Large intestine (tissue), 3 donors: ENCODE data around the gene PTPRQ. TPM values are rescaled to one million over a fixed set of nuclear protein-coding genes. Genes with fewer than 3 reads are reported as not detected.
"Not testable (repeated sequence)": the region's sequence is repeated elsewhere in the genome, so short reads cannot be mapped to it uniquely, and the experiment has no call there.

Source experiments
- DNase-seq, 2 donors: peaks; one replicate each; pipeline versions ENCODE4 v3.0.0 to v3.0.0-alpha.2; 2013
- H3K27ac ChIP-seq: one replicate; pipeline ENCODE4 v1.5.1; 2013; ENCODE audit warnings: low read length
- H3K27me3 ChIP-seq: 2 replicates; pipeline ENCODE4 v1.6.1; 2013; ENCODE audit warnings: low read length; ENCODE audit not compliant: control insufficient read depth, insufficient read depth
- H3K36me3 ChIP-seq: 2 replicates; pipeline ENCODE4 v1.6.1; 2013; ENCODE audit warnings: low read length; ENCODE audit not compliant: control insufficient read depth, insufficient read depth
- H3K4me1 ChIP-seq: one replicate; pipeline ENCODE4 v1.6.1; 2013; ENCODE audit warnings: low read length; ENCODE audit not compliant: control insufficient read depth, insufficient read depth
- H3K4me3 ChIP-seq: one replicate; pipeline ENCODE4 v1.5.1; 2013; ENCODE audit warnings: low read length
- H3K9me3 ChIP-seq: one replicate; pipeline ENCODE4 v1.6.1; 2013; ENCODE audit warnings: mild to moderate bottlenecking, low read depth, low read length, moderate library complexity; ENCODE audit not compliant: control insufficient read depth
- WGBS: methylation state at CpG from one replicate; pipeline ENCODE4 v1.1.5; 2013; ENCODE audit warnings: low lambda C conversion rate; ENCODE audit not compliant: insufficient coverage; 5-methylcytosine and 5-hydroxymethylcytosine counted together
- polyA plus RNA-seq: library from polyadenylated mRNA; unstranded; fragments of 120-200 nt; gene quantifications from one replicate; pipeline ENCODE4 v1.2.1, GENCODE V29; 2013

PTPRQ gene
- polyA plus RNA-seq, 1 donor, result 1.1 TPM

GRCh38 chr12:80419644-80420043, 24.4 kb upstream of the PTPRQ start:
- DNase-seq, result no peak
- H3K27me3 ChIP-seq, result no peaks in the 10 kb centered on the region
- no peaks in the 10 kb centered on the region for H3K36me3 ChIP-seq
- no peak overlapping the region for H3K27ac ChIP-seq
- H3K9me3 ChIP-seq, result no peaks in the 10 kb centered on the region
- no peak overlapping the region for H3K4me3 ChIP-seq
- H3K4me1 ChIP-seq, result no peaks in the 10 kb centered on the region

- Histone ChIP-seq H3K4me3 (no peak overlapping the region), H3K27me3 (no peaks in the 10 kb centered on the region), H3K9me3 (no peaks in the 10 kb centered on the region), H3K27ac (no peak overlapping the region), H3K36me3 (no peaks in the 10 kb centered on the region), H3K4me1 (no peaks in the 10 kb centered on the region)
- no peak for DNase-seq
These were observed 24.0 kb upstream of the PTPRQ start for GRCh38 chr12:80420075-80420474.

GRCh38 chr12:80422550-80422949, 21.5 kb upstream of the PTPRQ start:
- no peaks in the 10 kb centered on the region for H3K9me3 ChIP-seq
- no peaks in the 10 kb centered on the region for H3K36me3 ChIP-seq
- H3K4me3 ChIP-seq, result no peak overlapping the region
- no peaks in the 10 kb centered on the region for H3K27me3 ChIP-seq
- DNase-seq, result no peak
- H3K27ac ChIP-seq, result no peak overlapping the region
- no peaks in the 10 kb centered on the region for H3K4me1 ChIP-seq
- WGBS, result no CpG with 5 or more reads among the region's 2 CpGs

- Histone ChIP-seq H3K27me3 (no peaks in the 10 kb centered on the region), H3K4me1 (no peaks in the 10 kb centered on the region), H3K9me3 (no peaks in the 10 kb centered on the region), H3K4me3 (no peak overlapping the region), H3K27ac (no peak overlapping the region), H3K36me3 (no peaks in the 10 kb centered on the region)
- no peak for DNase-seq
- WGBS, result 90% methylated on average over 2 of the region's 2 CpGs
These were observed 12.0 kb upstream of the PTPRQ start for GRCh38 chr12:80432061-80432460.

- no peak for DNase-seq
- no peaks in the 10 kb centered on the region for H3K9me3 ChIP-seq
- H3K4me3 ChIP-seq, result no peak overlapping the region
These were observed 2.1 kb upstream of the PTPRQ start for GRCh38 chr12:80441921-80442320.

GRCh38 chr12:80442426-80443222, 1.4 kb upstream of the PTPRQ start:
- Histone ChIP-seq H3K27ac (no peak overlapping the region), H3K9me3 (no peaks in the 10 kb centered on the region), H3K36me3 (no peaks in the 10 kb centered on the region), H3K27me3 (no peaks in the 10 kb centered on the region), H3K4me1 (no peaks in the 10 kb centered on the region), H3K4me3 (no peak overlapping the region)
- 50% methylated on average over 6 of the region's 7 CpGs for WGBS
- DNase-seq, result no peak

More at GRCh38 chr12:80441921-80442320, 2.1 kb upstream of the PTPRQ start:
- Histone ChIP-seq H3K27ac (no peak overlapping the region), H3K4me1 (no peaks in the 10 kb centered on the region), H3K27me3 (no peaks in the 10 kb centered on the region), H3K36me3 (no peaks in the 10 kb centered on the region)

- Histone ChIP-seq H3K36me3 (no peaks in the 10 kb centered on the region), H3K4me3 (no peak overlapping the region), H3K9me3 (no peaks in the 10 kb centered on the region), H3K27ac (no peak overlapping the region), H3K27me3 (no peaks in the 10 kb centered on the region), H3K4me1 (no peaks in the 10 kb centered on the region)
- 73% methylated on average over 2 of the region's 5 CpGs for WGBS
- DNase-seq, result no peak
These were observed 1.2 kb downstream of the PTPRQ start for GRCh38 chr12:80445083-80445793.

GRCh38 chr12:80456513-80456912, 12.5 kb downstream of the PTPRQ start:
- Histone ChIP-seq H3K27me3 (no peaks in the 10 kb centered on the region), H3K36me3 (no peaks in the 10 kb centered on the region), H3K9me3 (no peaks in the 10 kb centered on the region), H3K27ac (no peak overlapping the region), H3K4me1 (no peaks in the 10 kb centered on the region), H3K4me3 (no peak overlapping the region)
- DNase-seq, result no peak
- WGBS, result no CpG with 5 or more reads among the region's 1 CpG

GRCh38 chr12:80460972-80461371, 16.9 kb downstream of the PTPRQ start:
- no peak for DNase-seq
- Histone ChIP-seq H3K9me3 (no peaks in the 10 kb centered on the region), H3K4me1 (no peaks in the 10 kb centered on the region), H3K36me3 (no peaks in the 10 kb centered on the region), H3K27me3 (no peaks in the 10 kb centered on the region), H3K27ac (no peak overlapping the region), H3K4me3 (no peak overlapping the region)
- WGBS, result 100% methylated on average over 2 of the region's 4 CpGs

- H3K9me3 ChIP-seq, H3K27me3 ChIP-seq: not testable (repeated sequence)
- WGBS, result 67% methylated on average over 3 of the region's 18 CpGs
These were observed 17.8 kb downstream of the PTPRQ start for GRCh38 chr12:80461851-80462250.

GRCh38 chr12:80469681-80470080, 25.6 kb downstream of the PTPRQ start:
- Histone ChIP-seq H3K4me3 (no peak overlapping the region), H3K4me1 (no peaks in the 10 kb centered on the region), H3K36me3 (no peaks in the 10 kb centered on the region), H3K27ac (no peak overlapping the region), H3K9me3 (no peaks in the 10 kb centered on the region), H3K27me3 (no peaks in the 10 kb centered on the region)
- no peak for DNase-seq
- WGBS, result 100% methylated on average over 1 of the region's 1 CpG

More at GRCh38 chr12:80461851-80462250, 17.8 kb downstream of the PTPRQ start:
- not testable (repeated sequence) for H3K4me1 ChIP-seq, H3K36me3 ChIP-seq, H3K27ac ChIP-seq, H3K4me3 ChIP-seq, DNase-seq
